M059J (cell line): ENCODE data around the gene NFKBIE. TPM values are rescaled to one million over a fixed set of nuclear protein-coding genes. Genes with fewer than 3 reads are reported as not detected.
"Not testable (repeated sequence)": the region's sequence is repeated elsewhere in the genome, so short reads cannot be mapped to it uniquely, and the experiment has no call there.

Experiments
- DNase-seq: peaks from one replicate; pipeline ENCODE4 v3.0.0-alpha.2; 2012; ENCODE audit warnings: low read depth
- total RNA-seq: library from RNA; depleted of rRNA; stranded (reverse); fragments of >200 nt; shearing (Covaris generic); gene quantifications from 2 replicates; pipeline ENCODE4 v1.2.3, GENCODE V29; 2014

Gene NFKBIE
- total RNA-seq, 1 experiment from 2014 or later = 48.8 TPM

DNA sequence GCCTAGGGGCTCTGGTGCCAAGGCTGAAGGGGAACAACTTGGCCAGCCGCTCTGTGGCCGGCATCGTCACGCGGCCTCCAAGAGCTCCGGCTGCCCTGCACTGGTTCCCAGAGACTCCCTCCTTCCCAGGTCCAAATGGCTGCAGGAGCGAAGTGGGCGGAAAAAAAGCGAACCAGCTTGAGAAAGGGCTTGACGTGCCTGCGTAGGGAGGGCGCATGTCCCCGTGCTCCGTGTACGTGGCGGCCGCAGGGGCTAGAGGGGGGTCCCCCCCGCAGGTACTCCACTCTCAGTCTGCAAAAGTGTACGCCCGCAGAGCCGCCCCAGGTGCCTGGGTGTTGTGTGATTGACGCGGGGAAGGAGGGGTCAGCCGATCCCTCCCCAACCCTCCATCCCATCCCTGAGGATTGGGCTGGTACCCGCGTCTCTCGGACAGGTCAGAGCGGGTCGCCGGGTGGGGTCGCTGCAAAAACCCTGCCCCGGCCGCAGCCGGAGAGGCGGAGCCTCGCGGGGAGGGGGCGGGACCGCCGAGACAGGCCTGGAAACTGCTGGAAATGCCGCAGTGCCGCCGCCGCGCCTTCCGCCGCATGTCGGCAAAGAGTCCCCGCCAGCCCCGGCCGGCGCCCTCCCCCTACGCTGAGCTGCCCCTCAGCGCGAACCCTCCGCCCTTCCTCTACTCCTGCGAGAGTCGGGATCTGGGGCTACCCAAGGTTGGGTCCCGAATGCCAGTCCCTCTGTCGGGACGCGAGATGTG, 19.3 kb downstream of the NFKBIE start:
- DNase-seq = peak; percentile 86

DNA sequence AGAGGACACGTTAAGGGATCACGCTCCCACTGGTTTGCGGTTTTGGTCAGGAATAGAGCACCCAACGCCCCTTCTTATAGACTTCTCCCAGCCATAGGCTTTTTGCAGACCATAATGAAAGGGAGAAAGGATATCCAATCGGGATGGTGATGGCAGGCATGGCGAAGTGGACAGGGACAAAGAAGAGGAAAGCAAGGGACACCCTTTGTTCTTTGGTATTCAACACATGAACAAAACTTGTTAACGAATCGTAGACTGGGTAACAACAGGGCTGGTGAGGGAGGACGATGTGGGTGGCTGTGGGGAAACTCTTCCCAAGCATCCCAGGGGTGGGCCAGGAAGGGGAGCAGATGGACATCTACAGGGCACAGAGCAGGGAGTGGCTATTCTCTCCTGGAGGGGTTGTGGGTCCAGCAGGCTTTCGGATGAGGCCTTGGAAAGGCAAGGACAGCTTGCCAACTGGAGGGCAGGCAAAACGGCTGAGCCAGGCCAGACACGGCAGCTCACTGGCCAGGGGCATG, 19.9 kb downstream of the NFKBIE start:
- no peak for DNase-seq

DNA sequence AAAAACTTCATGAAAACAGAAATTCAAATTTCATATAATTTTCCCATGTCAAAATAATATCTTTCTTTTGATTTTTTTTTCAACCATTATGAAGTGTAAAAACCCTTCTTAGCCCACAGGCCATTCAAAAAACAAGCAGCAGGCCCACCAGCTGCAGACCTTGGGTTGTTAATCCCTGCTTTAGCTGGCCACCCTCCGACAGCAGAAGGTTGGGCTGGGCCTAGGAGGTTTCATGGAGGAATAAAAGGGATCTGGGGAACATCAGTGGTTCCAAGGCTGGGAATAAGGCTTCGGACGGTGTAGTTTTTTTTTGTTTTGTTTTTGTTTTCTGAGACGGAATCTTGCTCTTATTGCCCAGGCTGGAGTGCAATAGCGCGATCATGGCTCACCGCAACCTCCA, 22.0 kb downstream of the NFKBIE start:
- no peak for DNase-seq

DNA sequence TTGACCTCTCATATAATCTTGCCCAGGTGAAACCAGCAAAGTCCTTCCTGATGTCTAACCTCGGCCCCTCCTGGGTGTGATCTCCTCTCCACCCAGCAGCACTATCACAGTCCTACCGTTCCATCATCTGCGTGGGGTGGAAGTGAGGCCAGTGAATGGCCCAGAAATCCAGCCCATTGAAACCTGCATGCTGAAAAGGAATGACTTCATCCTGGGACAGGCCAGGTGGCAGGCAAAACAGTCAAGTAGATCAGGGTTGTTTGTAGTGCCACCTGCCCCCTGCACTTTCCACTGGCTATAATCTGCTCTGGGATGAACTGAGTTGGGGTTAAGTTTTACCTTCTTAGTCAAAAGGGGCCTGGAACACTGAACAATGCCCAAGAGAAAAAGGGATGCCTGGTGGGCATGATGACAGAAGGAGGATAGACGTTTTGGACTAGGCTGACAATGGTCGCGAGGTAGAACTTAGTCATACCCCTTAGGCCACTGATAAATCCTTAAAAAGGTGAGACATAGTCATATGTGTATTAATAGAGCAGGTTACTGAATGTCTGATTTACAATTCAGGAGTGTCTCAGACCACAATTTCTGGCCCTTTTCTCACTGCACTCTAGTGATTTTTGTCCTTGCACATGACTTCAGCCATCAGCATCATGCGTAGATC, 26.5 kb downstream of the NFKBIE start:
- no peak for DNase-seq

DNA sequence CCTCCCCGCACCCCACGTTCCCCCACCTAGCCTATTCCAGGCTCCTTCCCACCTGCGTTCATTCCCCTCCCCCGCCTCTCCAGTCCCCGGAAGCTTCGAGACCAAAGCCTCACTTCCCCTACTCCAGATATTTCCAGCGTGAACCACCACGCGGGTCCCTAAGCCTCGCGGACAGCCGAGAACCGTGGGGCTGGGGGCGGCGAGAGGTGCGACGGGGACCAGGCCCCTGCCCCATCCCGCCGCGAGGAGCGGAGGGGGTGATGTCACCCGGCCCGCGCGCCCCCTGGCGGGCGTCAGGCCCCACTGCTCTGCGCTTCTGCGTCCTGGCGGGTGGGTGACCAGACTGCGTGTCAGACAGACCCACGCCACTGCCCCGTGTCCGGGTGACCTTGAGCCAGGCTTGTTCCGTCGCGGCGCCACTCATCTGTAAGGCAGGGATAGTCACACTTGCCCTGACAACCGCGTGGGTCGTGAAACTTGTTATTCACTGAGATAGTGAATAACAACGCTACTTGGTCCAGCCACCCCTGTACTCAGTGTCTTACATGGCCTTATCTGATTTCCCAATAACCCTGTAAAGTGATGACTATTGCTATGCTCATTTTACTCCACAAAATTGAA, 27.4 kb downstream of the NFKBIE start:
- peak; percentile 73 for DNase-seq

DNA sequence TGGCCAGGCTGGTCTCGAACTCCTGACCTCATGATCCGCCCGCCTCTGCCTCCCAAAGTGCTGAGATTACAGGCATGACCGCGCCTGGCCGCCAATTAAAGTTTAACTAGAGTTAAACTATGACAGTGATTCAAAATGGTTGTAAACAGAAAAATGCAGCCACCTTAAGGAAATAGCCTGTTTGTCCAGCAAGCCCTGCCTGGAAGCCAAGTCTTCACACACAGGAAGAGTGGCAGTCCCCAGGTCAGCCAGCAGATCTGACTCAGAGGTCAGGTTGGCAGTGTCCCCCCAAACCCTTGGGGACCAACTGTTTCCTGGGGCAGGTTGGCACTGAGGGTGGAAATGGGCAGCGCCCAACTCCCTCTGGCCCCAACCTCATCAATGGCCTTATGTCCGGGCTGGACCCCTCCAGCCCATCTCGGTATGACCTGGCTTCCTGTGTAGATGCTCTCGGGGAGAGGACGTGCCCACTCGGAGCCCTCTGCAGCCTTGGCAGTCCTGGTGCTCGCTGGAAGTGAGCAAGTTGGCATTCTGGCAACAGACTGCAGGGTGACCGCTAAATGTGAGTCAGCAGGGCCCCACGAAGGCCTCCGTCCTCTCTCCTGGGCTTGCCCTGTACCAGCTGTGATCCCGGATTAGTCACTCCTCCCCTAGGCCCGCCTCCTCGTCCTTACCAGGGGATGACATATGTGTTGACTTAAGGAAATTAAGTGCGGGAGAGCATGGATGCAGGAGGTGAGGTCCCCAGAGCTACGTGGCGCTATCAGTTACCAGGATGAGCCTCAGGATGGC, 28.1 kb downstream of the NFKBIE start:
- DNase-seq = peak; percentile 100

DNA sequence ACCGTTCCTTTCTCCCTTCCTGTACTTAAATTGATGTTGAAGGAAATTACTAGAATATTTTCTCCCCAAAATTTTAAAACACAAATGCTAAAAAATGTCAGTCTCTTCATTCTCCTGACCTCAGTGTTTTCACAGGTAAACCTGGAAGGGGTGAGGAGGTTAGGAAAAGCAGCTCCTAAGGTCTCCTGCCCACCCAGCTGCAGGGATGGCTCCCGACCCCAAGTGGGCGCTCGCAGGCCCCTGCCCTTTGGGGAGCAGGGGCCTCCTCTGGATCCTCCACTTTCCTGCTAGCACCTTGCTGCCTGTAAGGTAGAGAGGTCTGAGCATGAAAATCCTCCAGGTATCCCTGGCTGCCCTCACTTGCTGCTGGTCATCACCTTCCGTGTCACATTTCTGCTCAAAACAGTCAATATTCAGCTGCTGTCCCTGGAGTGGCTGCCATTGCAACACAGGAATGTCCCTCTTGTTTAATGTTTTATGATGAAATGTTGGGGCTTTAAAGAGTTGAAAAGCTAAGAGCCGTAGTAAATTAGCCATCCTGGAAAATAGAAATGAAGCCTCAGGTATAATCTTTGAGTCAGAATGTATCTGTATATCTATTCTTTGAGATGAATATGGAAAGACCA, 29.3 kb downstream of the NFKBIE start:
- no peak for DNase-seq

DNA sequence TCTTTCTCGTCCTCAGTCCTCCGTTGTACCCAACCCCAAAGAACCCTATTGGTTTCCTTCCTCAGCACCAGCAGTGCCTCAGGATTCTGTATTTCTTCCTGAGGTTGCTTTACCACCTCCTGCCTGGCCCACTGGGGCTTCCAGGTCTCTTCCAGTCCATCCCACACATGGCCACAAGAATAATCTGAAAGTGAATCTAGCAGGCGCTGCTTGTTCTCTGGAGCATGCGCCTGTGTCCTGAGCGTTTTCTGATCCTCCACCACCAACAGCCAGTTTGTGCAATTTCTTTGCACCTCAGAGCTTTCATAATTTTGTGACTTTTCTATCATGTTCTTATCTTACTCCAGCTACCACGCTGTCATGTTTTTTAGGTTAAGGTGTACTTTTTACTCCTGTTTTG, 30.1 kb downstream of the NFKBIE start:
- DNase-seq = no peak

DNA sequence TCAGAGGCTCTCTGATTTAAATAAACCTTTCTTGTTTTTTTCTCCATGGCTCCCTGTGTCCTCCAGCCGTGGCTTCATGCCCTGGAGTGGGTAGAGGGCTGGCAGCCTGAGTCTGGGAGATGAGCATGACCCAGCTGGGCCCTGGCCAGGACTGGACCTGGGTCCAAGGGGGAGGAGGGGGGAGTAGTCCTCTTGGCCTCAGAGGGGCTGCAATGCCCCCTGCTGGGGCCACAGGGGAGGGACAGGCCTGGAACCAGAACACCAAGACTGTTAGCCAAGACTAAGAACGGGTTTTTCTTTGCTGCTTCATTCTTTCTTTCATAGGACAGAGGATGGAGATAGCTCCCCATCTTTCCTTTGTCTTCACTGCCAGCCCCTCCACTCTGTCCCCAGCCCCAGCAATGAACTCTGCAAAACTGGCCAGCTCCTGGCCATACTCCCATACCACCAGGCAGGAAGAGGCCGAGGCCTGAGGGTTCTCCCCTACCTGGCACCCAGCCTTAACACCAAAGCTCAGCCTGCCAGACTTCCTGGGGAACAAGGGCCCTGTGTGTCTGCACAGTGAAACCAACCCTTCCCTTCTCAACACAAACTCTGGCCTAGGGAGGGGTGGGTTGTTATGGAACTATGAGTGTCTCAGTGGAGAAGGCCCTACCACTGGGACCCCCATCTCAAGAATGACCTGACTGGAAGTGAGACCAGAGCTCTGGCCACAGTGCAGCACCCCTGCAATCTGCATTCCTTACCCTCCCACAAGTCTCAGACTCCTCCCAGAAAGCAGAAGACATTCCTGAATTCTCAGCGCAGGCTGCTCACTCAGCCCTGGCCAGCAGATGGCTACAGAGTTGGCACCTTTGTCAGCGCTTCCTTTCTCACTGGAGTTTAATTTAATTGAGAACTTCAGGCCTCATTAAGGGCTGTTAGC, 31.0 kb downstream of the NFKBIE start:
- DNase-seq = peak; percentile 90

DNA sequence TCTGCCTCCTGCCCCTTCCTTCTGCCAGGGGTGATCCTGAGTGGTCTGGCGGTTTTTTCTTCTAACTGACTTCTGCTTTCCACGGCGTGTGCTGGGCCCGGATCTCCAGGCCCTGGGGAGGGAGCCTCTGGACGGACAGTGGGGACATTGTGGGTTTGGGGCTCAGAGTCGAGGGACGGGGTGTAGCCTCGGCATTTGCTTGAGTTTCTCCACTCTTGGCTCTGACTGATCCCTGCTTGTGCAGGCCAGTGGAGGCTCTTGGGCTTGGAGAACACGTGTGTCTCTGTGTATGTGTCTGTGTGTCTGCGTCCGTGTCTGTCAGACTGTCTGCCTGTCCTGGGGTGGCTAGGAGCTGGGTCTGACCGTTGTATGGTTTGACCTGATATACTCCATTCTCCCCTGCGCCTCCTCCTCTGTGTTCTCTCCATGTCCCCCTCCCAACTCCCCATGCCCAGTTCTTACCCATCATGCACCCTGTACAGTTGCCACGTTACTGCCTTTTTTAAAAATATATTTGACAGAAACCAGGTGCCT, 31.7 kb downstream of the NFKBIE start:
- no peak for DNase-seq

DNA sequence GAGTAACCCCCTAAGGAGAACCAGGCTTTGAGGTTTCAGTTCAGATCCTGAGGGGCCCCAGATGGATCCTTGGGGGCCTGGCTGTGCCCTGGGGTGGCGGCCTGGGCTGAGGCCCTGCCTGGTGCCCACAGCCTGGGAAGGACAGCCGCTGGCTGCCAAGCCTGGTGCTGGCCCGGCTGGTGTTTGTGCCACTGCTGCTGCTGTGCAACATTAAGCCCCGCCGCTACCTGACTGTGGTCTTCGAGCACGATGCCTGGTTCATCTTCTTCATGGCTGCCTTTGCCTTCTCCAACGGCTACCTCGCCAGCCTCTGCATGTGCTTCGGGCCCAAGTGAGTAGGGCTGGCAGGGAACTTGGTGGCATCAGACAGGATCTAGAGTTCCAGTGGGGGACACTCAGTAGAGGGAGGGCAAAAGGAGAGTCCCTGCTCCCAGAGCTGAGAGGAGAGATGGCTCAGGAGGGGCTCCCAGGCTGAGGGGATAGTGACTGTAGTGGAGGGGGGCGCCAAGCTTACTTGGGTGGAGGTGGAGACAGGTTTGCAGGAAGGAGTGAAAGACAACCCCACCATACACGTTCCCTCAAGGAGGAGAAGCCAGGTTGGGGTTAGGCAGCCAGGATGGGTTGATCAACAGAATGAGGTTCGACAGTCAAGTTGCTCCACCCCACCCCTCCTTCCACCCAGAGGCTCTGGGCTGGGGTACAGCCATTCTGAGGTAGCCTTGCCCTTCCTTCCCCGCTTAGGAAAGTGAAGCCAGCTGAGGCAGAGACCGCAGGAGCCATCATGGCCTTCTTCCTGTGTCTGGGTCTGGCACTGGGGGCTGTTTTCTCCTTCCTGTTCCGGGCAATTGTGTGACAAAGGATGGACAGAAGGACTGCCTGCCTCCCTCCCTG, 32.4 kb downstream of the NFKBIE start:
- no peak for DNase-seq

DNA sequence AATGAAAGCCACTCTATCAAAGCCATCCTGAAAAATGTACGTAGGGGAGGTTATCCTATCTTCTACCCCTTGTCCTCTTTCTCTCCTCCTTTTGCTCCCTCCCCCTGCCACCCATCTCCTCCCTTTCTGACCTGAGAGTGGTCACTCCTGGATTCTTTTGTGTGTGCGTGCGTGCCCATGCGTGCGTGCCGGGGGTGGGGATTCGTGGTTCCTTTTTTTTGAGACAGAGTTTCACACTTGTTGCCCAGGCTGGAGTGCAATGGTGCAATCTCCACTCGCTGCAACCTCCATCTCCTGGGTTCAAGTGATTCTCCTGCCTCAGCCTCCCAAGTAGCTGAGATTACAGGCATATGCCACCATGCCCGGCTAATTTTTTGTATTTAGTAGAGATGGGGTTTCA, 33.9 kb downstream of the NFKBIE start:
- not testable (repeated sequence) for DNase-seq

DNA sequence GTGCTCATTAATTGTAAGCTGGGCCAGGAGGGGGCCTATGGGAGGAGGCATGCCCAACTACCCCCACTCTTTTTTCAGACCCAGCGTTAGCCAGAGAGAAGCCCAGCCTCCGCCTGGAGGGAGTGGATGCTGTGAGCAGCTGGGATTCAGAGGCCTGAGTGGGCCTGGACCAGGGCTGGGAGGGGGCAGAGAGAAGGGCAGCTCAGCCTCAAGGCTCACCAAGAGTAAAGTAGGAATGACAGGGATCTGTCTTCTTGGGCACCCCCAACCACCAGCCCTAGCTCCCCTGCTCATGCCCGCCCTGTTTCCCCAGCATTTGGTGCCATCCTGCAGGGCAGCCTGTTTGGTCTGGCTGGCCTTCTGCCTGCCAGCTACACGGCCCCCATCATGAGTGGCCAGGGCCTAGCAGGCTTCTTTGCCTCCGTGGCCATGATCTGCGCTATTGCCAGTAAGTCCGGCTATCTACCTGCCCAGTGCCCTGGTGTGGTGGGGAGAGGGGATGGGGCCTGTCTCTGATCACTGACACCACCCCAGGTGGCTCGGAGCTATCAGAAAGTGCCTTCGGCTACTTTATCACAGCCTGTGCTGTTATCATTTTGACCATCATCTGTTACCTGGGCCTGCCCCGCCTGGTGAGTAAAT, 35.2 kb downstream of the NFKBIE start:
- no peak for DNase-seq

DNA sequence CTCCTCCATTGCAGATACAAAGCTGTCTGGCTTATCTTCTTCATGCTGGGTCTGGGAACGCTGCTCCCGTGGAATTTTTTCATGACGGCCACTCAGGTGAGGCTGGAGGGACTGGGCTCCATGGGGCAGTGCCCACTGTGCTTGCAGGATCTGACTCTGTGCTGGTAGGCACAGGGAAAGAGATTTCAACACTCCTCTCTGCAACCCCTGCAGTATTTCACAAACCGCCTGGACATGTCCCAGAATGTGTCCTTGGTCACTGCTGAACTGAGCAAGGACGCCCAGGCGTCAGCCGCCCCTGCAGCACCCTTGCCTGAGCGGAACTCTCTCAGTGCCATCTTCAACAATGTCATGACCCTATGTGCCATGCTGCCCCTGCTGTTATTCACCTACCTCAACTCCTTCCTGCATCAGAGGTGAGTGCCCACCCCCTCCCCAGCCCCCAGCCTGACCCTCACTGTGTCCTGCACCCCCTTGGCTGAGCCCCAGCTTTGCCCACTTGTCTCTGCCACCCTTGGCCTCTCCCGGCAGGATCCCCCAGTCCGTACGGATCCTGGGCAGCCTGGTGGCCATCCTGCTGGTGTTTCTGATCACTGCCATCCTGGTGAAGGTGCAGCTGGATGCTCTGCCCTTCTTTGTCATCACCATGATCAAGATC, 35.8 kb downstream of the NFKBIE start:
- DNase-seq = no peak

DNA sequence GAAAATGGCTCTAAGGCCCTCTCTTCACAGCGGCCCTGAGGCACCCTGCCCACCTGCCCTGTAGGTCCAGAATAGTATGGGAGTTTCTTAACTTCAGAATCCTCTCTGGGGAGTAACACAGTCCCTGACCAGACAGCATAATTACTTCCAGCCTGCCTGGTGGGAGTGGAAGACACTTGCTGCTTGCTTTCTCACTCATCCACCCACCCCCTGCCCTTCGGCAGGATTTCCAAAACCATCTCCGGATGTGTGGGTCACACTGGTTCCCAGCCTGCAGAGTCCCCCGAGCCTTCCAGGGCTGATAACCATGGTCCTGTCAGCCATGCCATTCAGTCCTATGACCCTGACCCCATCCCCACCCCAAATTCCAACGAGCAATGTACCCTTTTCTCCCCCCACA, 36.5 kb downstream of the NFKBIE start:
- no peak for DNase-seq

DNA sequence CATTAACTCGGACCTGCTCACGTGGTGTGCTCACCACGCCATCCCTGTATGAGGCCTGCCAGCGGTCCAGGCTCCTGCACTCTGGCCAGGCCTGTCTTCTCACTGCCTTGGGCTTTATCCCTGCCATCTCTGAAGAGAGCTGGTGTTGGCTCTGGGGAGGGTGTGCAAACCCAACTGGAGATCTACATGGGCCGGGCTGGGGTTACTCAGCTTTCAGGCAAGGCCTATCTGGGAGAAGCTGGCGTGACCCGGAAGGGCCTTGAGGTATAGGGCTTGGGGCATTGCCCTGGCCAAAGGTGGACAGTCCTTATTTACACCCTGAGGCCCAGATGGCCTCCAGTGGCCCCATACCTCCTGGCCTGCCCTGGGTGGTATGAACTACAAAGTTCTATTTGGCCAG, 36.9 kb downstream of the NFKBIE start:
- no peak for DNase-seq

DNA sequence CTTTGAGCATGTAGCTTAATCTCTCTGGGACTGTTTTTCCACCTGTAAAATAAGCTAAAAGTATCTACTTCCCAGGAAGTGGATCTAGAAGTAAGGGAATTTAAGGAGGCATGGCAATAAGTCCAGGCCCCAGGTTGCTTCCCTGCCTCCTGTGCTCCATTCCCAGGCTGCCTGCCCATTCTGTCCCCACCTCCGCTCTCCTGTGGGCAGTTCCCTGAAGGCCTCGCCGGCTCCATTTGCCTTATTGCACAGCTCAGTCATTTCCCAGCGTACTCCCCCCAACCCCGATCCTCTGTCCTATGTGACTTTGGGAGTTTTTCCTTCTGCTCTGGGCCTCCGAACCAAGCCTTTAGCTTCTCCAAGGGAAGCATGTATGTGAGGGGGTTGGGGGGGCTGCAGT, 37.3 kb downstream of the NFKBIE start:
- DNase-seq = no peak

DNA sequence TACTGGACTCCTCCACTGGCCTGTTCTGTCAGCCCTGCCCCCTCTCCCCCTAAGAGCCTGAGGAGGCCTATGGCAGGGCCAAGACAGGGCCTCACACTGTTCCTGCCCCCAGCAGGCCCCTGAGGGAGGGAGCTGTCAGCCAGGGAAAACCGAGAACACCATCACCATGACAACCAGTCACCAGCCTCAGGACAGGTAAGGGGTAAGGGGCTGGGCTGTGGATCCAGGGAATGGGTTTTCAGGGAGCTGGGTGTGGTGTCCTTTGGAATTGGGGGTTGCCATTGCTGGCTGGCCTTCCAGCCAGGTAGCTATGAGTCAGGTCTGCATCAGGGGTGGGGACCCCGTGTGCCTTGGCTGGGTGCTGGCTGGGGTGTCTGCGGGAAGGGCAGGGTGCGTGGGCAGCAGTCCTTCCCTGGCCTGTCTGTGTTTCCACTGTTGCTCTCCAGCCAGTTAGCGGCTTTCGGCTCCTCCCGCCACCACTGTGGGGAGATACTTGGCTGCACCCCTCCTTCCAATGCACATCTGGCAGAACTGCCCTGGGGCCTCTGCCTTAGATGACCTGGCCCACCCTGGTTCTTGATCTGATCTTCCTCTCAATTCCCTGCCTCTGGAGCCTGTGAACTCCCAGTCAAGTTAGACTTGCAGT, 38.1 kb downstream of the NFKBIE start:
- DNase-seq = no peak
